Inferior parietal cortex (tissue), 1 donor: ENCODE data around the gene HMX3.

ENCODE experiments used
- DNase-seq: peaks from one replicate; pipeline ENCODE4 v3.0.0-alpha.2; 2016; ENCODE audit errors: extremely low spot score

HMX3 gene

GRCh38 chr10:123134343-123134914 lies 1.3 kb upstream of the HMX3 start:
- DNase-seq: no peak

GRCh38 chr10:123134915-123135414 lies 805 bp upstream of the HMX3 start:
- no peak for DNase-seq

- no peak for DNase-seq
Measured at GRCh38 chr10:123136221-123136805, 543 bp downstream of the HMX3 start.

- DNase-seq: no peak
Measured at GRCh38 chr10:123136806-123137642, 1.3 kb downstream of the HMX3 start.

DNA sequence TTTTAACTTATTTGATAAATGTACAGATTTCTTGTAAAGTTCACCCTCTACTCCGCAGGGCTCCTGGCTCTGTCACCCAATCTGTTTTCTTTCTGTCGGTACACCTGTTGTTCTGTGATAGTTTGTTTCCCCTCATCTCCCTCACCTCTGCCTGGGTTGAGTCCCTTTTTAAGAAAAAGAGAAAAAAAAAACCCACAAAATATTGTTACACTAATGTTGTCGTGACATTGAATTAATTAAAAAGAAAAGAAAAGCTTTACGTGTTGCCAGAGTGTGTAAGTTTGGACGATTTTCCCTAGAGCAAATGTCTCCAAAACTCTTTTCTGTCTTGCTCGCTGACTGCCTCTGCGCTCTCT lies 3.4 kb downstream of the HMX3 start:
- DNase-seq: no peak

DNA sequence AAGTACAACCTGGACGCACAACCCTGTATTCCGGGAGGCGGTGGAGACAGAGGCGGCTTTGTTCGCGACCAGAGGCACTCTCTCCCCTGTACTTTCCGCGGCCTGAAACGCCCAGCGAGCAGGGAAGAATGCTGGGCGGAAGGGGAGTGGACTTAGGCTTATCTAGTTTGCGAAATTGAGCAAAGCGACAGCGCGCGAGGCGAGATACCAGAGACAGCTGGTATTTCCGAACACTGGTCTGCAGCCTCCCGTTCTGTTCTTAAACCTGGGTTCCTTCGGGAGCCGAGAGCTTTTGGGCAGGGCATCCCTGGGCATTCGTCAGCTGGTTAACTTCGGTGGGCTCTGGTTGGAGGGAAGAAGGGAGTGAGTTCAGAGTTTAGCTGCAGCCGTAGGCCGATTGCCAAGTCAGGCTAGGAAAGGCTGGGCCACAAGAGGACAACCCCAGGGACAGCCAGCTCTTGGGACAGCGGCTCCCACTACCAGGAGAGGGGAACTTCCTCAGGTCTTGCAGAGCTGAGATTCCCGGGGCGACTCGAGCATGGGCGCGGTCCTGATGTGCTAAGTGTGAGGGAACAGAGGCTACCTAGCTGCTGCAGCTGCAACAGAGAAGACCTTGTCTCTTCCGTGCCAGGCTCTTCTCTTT lies 3.9 kb downstream of the HMX3 start:
- no peak for DNase-seq

- no peak for DNase-seq
Measured at GRCh38 chr10:123140164-123140982, 4.6 kb downstream of the HMX3 start.

GRCh38 chr10:123140983-123141390 lies 5.2 kb downstream of the HMX3 start:
- no peak for DNase-seq

DNA sequence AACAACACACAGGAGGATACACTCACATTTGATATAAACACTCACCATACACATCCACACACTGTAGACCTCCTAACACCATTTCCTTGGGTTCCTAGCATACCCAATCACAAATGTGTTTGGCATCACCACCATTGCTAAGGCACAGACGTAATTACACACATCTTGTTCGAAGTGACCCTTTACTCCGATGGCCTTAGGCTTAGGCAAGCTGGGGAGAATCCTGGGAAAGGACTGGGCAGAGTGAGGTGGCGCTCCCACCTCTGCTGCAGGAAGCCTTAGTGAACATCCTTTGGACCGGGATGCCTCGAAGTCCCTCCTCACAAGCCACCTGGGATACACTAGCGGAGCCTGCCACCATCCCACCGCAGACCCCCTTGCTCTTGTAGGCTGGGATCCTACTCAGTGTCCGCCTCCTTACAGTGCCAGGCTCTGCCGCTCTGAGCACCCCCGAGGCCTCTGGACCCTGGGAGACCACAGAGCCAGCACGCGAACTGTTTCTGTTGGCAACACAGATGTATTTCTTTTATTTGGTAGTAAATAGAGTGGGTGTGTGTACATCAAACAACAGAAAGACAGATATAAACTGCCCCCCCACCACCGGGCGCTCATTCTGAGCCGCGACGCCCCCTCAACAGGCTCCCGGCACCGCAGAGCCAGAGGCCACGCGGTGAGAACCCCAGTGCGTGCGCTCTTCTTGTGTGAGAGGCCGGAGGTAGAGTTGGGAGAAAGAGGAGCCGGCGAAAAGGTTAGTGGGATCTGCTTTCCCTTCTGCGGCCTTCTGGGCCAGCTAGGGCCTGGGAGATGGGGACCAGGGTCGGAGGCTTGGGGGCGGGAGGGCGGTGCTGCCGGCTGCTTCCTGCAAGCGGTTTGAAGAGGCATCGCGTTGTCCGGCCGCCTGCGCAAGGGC lies 6.3 kb downstream of the HMX3 start:
- DNase-seq: no peak

DNA sequence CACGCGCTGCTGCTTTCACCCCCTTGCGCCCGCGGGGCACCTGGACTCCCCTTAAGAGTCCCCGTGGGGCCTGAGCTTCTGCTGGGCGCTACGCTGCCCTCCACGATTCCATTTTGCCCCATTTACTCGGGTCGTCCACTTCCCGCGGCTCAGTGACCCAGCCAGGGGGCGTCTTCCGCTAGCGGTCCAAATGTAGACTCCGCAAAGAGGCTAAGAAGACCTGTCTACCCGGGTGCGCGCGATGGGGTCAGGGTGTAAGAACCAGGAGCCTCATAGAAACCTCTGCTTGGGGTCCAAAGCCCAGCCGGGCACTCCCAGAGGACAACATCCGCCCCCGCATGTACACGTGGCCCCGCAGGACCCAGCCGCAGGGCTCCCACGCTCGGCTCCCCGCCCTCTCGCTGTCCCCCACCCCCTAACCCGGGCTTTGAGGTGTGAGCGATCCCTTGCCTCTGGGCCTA lies 7.0 kb downstream of the HMX3 start:
- DNase-seq: no peak

GRCh38 chr10:123143162-123143824 lies 7.5 kb downstream of the HMX3 start:
- DNase-seq: no peak

GRCh38 chr10:123143825-123144168 lies 8.0 kb downstream of the HMX3 start:
- DNase-seq: no peak

GRCh38 chr10:123144697-123145541 lies 9.1 kb downstream of the HMX3 start:
- no peak for DNase-seq

DNA sequence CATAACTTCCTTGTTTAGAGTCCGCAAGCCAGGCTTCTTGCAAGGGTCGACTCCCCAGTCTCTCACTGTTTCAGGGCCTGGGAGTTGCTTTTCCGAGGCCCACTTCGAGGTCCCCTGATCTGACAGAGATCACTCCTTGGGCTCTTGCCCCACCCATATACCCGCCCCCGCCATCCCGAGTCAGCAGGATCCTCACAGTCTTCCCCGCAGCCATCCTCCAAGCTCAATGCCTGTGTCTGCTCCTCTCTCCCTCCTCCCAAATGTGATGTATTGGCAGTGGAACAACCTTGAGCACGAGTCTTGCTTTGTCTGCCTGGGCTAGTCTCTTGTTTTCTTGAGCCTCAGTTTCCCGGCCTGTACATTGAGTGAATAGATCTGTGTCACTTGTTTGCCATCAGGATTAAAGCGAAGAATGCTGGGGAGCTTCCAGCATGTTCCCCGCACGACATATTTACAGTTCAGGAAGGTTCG lies 9.8 kb downstream of the HMX3 start:
- no peak for DNase-seq

DNA sequence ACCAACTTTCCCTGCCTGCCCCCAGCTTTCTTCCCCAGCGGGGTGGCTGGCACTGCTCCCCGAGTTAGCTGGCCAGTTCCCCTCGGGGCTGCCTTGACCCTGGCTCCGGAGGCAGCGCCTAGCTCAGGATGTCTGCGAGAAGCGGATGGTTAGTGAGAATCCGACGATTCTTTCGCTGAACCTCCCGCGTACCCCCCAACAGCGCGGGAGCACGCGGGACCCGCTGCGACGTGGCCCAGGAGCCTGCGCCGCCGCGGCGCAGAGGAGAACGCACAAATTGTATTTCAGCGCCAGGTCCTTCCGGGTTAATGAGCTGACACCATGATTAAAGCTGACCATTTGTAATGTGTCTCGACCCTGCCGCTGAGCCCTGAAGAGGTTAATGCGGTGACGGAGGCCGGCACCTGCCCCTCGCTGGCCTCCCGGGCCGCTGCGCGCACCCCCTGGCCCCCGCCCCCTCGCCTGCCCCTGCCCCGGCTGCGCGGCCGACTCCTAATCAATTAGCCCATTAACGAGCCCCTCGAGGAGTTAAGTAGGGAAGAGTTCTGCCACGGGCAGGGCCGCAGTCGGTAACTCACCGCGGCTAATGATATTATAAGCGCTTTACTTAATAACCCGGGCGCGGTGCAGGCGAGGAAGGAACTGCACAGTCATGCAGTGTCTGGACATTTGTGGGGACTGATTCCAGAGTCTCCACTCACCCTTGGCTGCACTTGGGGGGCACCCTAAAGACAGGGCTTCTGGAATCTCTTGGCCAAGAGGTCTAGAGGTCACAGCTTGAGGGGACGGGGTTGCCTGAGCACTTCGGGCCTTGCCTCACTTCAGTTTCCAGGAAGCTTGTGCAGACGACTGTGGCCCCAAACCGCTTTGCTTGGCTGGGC lies 10.5 kb downstream of the HMX3 start:
- no peak for DNase-seq

DNA sequence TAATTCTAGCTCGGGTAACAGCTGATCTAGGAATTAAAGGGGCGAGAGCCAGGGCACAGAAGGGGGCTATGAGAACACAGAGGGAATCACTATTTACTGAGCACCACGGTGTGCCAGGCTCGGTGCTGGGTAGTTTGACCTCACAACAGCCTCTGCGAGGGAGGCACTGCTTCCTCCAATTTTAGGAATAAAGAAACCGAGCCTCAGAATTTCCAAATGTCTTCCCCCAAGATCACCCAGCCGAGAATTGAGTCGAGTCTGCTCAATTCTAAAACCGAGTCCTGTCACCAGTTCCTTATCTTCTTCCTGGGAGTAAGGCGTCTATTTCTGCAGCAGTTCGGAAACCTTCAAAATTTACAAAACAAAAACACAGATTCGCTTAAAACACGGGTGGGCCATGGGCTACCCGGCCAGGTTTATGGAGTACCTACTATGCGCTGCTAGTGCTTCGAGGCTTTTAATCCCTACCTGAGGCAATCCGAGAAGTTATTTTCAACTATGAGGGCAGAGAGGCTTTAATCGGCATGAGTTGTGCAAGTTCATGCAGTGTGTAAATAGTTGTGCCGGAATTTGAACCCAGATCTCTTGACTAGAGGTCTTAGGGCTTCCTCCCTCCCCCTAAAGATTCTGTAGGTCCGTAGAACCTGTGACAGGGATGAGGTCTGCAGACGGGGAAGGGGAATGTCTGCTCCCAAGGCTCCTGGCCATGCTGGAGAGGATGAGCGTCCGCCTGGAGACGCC lies 11.3 kb downstream of the HMX3 start:
- no peak for DNase-seq
